Embryonic facial prominence (tissue), 1 donor: ENCODE data around the gene ETV7.
"Not testable (repeated sequence)": the region's sequence is repeated elsewhere in the genome, so short reads cannot be mapped to it uniquely, and the experiment has no call there.

Experiments
- DNase-seq: peaks from one replicate; pipeline ENCODE4 v3.0.0-alpha.2; 2016; ENCODE audit errors: extremely low spot score

ETV7 gene

GRCh38 chr6:36387440-36388303, at the start of gene ETV7:
Gene ETV7 (minus strand): TSS chr6:36387669. CDS start chr6:36387541, 128 bp downstream.
- no peak for DNase-seq

- DNase-seq = no peak
Measured at GRCh38 chr6:36436466-36436865, 49.0 kb upstream of the ETV7 start.

- no peak for DNase-seq
Measured at GRCh38 chr6:36432151-36432671, 44.7 kb upstream of the ETV7 start.

GRCh38 chr6:36431197-36431596, 43.7 kb upstream of the ETV7 start:
- no peak for DNase-seq

- DNase-seq = no peak
Measured at GRCh38 chr6:36430351-36430750, 42.9 kb upstream of the ETV7 start.

- DNase-seq = no peak
Measured at GRCh38 chr6:36428911-36429310, 41.4 kb upstream of the ETV7 start.

- DNase-seq = no peak
Measured at GRCh38 chr6:36426622-36427021, 39.2 kb upstream of the ETV7 start.

- DNase-seq = peak; percentile 96
Measured at GRCh38 chr6:36423101-36423824, 35.8 kb upstream of the ETV7 start.

- no peak for DNase-seq
Measured at GRCh38 chr6:36422714-36423100, 35.2 kb upstream of the ETV7 start.

GRCh38 chr6:36419310-36419709, 31.8 kb upstream of the ETV7 start:
- no peak for DNase-seq

- DNase-seq = no peak
Measured at GRCh38 chr6:36418558-36418957, 31.1 kb upstream of the ETV7 start.

- DNase-seq = no peak
Measured at GRCh38 chr6:36414481-36414880, 27.0 kb upstream of the ETV7 start.

- no peak for DNase-seq
Measured at GRCh38 chr6:36413489-36414480, 26.3 kb upstream of the ETV7 start.

- not testable (repeated sequence) for DNase-seq
Measured at GRCh38 chr6:36409718-36410117, 22.2 kb upstream of the ETV7 start.

GRCh38 chr6:36404164-36404563, 16.7 kb upstream of the ETV7 start:
- no peak for DNase-seq

GRCh38 chr6:36402481-36402880, 15.0 kb upstream of the ETV7 start:
- DNase-seq = no peak

- no peak for DNase-seq
Measured at GRCh38 chr6:36399970-36400369, 12.5 kb upstream of the ETV7 start.

GRCh38 chr6:36392621-36393020, 5.2 kb upstream of the ETV7 start:
- DNase-seq = no peak

GRCh38 chr6:36389353-36389752, 1.9 kb upstream of the ETV7 start:
- DNase-seq = no peak

- DNase-seq = no peak
Measured at GRCh38 chr6:36386495-36387439, 702 bp downstream of the ETV7 start.
